HUES6 (cell line): Measurements from ENCODE around the gene RNF149.

Experiments used
- H3K27ac ChIP-seq: 2 replicates; pipeline ENCODE4 v1.7.0; 2013; ENCODE audit warnings: low read depth, mild to moderate bottlenecking, low read length, inconsistent platforms
- H3K27me3 ChIP-seq: 2 replicates; pipeline ENCODE4 v1.6.1; 2013; ENCODE audit warnings: low read length; ENCODE audit not compliant: control insufficient read depth, insufficient read depth
- H3K36me3 ChIP-seq: 2 replicates; pipeline ENCODE4 v1.6.1; 2013; ENCODE audit warnings: low read length; ENCODE audit not compliant: control insufficient read depth, insufficient read depth
- H3K4me1 ChIP-seq: 2 replicates; pipeline ENCODE4 v1.6.1; 2013; ENCODE audit warnings: low read length; ENCODE audit not compliant: control insufficient read depth, insufficient read depth
- H3K4me3 ChIP-seq: 2 replicates; pipeline ENCODE4 v1.5.1; 2013; ENCODE audit warnings: low read depth, low read length
- H3K9ac ChIP-seq: one replicate; pipeline ENCODE4 v1.6.1; 2013; ENCODE audit warnings: mild to moderate bottlenecking, low read length
- H3K9me3 ChIP-seq: 2 replicates; pipeline ENCODE4 v1.6.1; 2013; ENCODE audit warnings: low read depth, low read length; ENCODE audit not compliant: control insufficient read depth, insufficient read depth

RNF149 gene

DNA sequence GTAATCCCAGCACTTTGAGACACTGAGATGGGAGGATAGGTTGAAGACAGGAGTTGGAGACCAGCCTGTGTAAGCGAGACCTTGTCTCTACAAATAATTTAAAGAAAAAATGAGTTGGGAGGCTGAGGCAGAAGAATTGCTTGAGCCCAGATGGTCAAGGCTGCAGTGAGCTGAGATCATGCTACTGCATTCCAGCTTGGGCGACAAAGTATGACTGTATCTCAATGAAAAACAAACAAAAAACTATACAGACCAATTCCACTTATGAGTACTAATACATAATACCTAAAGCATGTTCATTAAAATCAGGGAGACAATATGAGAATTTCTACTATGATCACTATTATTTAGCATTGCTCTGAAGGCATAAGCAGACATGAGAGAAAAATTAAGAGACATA, 12.6 kb downstream of the RNF149 start:
- Histone ChIP-seq H3K9ac (no peak overlapping the region), H3K9me3 (no peaks in the 10 kb centered on the region), H3K4me3 (no peak overlapping the region), H3K27ac (no peak overlapping the region), H3K4me1 (no peaks in the 10 kb centered on the region), H3K27me3 (no peaks in the 10 kb centered on the region), H3K36me3 (peaks cover 32% of the 10 kb centered on the region)

DNA sequence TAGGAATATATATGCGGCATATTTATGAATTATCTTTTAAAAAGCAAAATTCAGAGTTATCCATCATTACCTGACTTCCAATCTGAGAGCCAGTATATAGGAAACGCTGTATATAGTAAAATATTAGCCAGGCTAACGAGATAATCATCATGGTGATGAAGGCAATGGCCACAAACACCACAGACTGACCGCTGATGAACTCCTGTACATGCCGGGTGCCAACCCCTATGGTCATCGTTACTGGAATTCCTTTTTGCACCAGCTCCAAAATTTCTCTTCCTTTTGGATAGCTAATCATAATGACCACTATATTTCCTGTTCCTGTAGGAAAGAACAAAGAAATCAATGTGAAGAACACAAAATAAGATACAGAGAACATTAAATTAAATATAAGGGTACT, 13.6 kb downstream of the RNF149 start:
- Histone ChIP-seq H3K27me3 (no peaks in the 10 kb centered on the region), H3K9me3 (no peaks in the 10 kb centered on the region), H3K9ac (no peak overlapping the region), H3K4me1 (no peaks in the 10 kb centered on the region), H3K27ac (no peak overlapping the region), H3K36me3 (peaks cover 34% of the 10 kb centered on the region), H3K4me3 (no peak overlapping the region)

DNA sequence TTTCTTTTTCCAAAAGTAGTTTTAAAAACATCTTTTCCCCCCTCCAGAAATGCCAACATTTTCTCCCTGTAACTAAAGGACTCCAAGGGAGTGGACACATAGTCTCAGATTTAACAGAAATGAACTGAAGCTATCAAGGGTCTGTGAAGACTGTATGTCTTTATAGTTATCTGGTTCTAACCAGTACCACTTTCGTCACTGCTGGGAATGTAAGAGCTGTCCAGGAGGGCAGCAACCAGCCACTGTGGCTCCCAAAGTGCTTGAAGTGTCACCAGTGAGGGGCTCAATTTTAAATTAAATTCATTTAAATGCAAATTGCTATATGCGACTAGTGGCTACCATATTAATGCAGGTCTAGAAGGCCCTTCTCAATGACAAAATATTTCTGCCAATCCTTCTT, 15.0 kb downstream of the RNF149 start:
- Histone ChIP-seq H3K9me3 (no peaks in the 10 kb centered on the region), H3K9ac (no peak overlapping the region), H3K27me3 (no peaks in the 10 kb centered on the region), H3K36me3 (peaks cover 37% of the 10 kb centered on the region), H3K4me3 (no peak overlapping the region), H3K4me1 (no peaks in the 10 kb centered on the region), H3K27ac (0 out of 2 replicates have a peak overlapping the region, but pooled peaks have one; percentile 26)

DNA sequence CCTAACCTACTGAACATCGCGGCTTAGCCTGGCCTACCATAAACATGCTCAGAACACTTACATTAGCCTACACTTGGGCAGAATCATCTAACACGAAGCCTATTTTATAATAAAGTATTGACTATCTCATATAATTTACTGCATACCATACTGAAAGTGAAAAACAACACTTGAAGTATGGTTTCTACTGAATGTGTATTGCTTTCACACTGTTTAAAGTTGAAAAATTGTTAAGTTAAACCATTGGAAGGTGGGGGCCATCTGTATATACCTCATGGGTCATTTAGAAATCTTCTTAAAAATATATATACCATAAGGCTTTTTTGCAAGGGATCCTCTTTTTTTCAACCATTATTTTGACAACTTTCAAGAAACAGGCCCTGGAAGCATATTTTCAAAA, 16.5 kb downstream of the RNF149 start:
- H3K4me3 ChIP-seq = no peak overlapping the region
- no peaks in the 10 kb centered on the region for H3K9me3 ChIP-seq
- H3K9ac ChIP-seq = no peak overlapping the region
- no peaks in the 10 kb centered on the region for H3K27me3 ChIP-seq
- peaks cover 53% of the 10 kb centered on the region for H3K36me3 ChIP-seq
- no peak overlapping the region for H3K27ac ChIP-seq
- no peaks in the 10 kb centered on the region for H3K4me1 ChIP-seq

DNA sequence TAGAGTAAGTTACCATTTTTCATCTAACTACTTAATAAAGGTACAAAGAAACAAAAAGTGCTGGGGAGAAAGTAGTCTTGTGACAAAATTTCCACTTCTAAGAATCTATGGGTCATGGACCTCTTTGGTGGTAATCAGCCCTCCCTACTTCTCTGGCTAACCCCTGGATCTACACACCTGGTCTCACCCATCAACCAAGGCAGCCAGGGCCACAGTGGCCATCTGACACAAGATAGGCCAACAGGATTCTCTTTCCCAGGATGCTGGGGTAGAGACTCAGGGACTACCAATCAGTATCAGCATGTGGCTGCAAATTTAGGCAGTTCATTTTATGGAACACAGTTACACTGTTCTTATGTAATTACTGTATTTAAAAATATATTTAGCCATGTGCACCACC, 17.8 kb downstream of the RNF149 start:
- H3K27ac ChIP-seq = no peak overlapping the region

DNA sequence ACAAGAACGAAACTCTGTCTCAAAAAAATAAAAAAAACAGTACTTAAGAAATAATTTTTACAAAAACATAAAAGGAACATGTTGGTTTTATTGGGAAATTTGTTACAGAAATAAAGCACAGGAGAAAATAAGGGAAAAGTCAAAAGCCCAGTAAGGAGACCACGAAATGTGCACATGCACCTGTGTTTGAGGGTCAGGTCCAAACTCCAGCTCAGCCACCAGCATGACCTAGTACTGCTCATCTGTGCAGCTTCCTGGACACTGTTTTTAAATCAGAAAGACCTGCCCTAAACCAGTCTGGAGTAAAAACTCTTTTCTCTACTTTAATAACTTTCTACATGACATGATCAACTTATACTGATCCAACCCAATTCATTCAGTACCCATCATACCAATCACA, 21.2 kb downstream of the RNF149 start:
- Histone ChIP-seq H3K27me3 (no peaks in the 10 kb centered on the region), H3K4me1 (no peaks in the 10 kb centered on the region), H3K4me3 (no peak overlapping the region), H3K9ac (no peak overlapping the region), H3K36me3 (peaks cover 73% of the 10 kb centered on the region), H3K27ac (no peak overlapping the region), H3K9me3 (no peaks in the 10 kb centered on the region)

More for the DNA sequence above, 17.8 kb downstream of the RNF149 start:
- H3K9ac ChIP-seq = no peak overlapping the region
- H3K36me3 ChIP-seq = peaks cover 65% of the 10 kb centered on the region
- no peaks in the 10 kb centered on the region for H3K27me3 ChIP-seq
- no peaks in the 10 kb centered on the region for H3K4me1 ChIP-seq
- H3K9me3 ChIP-seq = no peaks in the 10 kb centered on the region
- H3K4me3 ChIP-seq = no peak overlapping the region

DNA sequence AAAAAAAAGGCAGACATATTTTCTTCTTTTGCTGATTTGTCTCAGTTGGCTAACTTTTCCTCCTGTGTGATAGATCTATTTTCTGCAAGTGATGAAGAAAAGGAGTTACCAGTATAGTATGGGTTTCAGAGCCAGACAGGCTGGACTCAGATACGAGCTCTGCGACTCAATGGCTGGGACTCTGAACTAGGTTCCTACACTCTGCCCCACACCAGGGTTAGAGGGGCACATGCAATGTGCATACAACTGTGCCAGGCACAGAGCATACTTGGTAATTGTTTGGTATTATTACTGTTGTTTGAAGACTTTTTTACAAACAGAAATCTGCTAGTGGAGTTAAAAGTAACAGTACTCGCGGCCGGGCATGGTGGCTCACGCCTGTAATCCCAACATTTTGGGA, 21.8 kb downstream of the RNF149 start:
- Histone ChIP-seq H3K36me3 (peaks cover 76% of the 10 kb centered on the region), H3K4me1 (no peaks in the 10 kb centered on the region), H3K4me3 (no peak overlapping the region), H3K9ac (no peak overlapping the region), H3K27ac (no peak overlapping the region), H3K9me3 (no peaks in the 10 kb centered on the region), H3K27me3 (no peaks in the 10 kb centered on the region)

DNA sequence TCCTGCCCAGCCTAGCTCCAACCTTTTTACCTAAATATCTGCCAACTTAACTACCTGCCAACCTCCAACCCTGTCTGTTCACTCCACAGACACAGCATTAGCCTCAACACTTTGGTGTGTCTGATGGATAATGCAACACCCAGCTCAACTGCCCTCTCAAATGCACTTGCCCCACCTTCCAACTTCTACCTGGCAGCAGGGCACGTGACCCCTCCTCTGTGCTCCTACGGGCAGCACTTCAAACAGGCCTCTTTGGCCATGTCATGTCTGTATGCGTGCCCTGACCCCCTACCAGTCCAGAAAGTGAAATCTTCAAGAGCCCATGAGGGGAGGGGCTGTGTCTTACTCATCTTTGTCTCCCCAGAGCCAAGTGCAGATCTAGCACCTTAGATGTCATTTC, 25.5 kb downstream of the RNF149 start:
- Histone ChIP-seq H3K27me3 (no peaks in the 10 kb centered on the region), H3K36me3 (peaks cover 93% of the 10 kb centered on the region), H3K9me3 (no peaks in the 10 kb centered on the region), H3K9ac (no peak overlapping the region), H3K4me1 (no peaks in the 10 kb centered on the region), H3K4me3 (no peak overlapping the region), H3K27ac (no peak overlapping the region)

DNA sequence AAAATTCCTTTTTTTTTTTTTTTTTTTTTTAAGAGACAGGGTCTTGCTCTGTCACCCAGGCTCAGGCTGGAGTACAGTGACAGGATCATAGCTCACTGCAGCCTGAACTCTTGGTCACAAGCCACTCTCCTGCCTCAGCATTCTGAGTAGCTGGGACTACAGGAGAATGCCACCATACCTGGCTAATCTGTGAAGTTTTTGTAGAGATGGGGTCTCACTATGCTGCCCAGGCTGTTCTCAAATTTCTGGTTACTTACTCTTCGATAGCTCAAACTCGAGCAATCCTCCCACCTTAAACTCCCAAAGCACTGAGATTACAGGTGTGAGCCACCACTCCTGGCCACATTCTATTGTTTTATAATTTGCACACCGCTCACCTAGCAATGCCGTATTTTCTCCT, 27.0 kb downstream of the RNF149 start:
- no peaks in the 10 kb centered on the region for H3K27me3 ChIP-seq
- H3K4me3 ChIP-seq = no peak overlapping the region
- H3K27ac ChIP-seq = no peak overlapping the region
- H3K9me3 ChIP-seq = no peaks in the 10 kb centered on the region
- H3K9ac ChIP-seq = no peak overlapping the region
- H3K4me1 ChIP-seq = no peaks in the 10 kb centered on the region
- H3K36me3 ChIP-seq = peaks cover 82% of the 10 kb centered on the region

DNA sequence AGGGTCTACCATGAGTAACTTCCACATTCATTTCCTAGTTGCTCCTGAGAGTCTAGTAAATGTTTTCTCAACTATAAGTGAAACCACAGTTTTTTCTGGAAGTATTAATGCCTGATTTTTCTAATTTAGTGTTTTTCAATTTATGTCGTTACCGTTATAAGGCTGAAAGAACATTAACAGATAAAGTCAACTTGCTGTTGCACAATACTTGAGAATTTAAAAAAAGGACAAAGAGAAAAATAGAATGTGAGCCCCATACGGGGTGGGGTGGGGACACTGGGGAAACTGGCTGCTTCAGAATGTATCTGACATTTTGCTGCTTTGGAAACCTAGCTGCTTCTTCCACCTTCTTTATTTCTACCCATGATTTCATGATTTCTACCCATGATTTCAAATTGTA, 29.6 kb downstream of the RNF149 start:
- no peaks in the 10 kb centered on the region for H3K9me3 ChIP-seq
- no peaks in the 10 kb centered on the region for H3K4me1 ChIP-seq
- H3K9ac ChIP-seq = no peak overlapping the region
- no peak overlapping the region for H3K4me3 ChIP-seq
- no peaks in the 10 kb centered on the region for H3K27me3 ChIP-seq
- no peak overlapping the region for H3K27ac ChIP-seq
- peaks cover 71% of the 10 kb centered on the region for H3K36me3 ChIP-seq

DNA sequence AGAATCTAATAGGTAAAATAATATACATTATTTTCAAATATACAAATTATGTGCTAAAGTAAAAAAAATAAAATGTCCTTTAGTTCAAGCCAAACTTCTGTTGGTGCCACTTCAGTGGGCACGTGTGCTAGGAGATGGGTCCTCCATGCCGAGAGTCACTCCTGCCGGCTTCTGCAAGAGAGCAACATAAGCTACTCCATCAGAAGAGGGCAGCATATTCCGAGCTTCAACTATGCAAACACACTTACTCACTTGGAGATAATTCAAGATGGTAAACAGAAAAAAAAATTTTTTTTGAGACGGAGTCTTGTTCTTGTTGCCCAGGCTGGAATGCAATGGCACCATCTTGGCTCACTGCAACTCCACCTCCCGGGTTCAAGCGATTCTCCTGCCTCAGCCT, 31.4 kb downstream of the RNF149 start:
- no peaks in the 10 kb centered on the region for H3K9me3 ChIP-seq
- peaks cover 69% of the 10 kb centered on the region for H3K36me3 ChIP-seq
- H3K9ac ChIP-seq = no peak overlapping the region
- H3K27me3 ChIP-seq = no peaks in the 10 kb centered on the region
- no peak overlapping the region for H3K4me3 ChIP-seq
- no peaks in the 10 kb centered on the region for H3K4me1 ChIP-seq
- H3K27ac ChIP-seq = no peak overlapping the region

DNA sequence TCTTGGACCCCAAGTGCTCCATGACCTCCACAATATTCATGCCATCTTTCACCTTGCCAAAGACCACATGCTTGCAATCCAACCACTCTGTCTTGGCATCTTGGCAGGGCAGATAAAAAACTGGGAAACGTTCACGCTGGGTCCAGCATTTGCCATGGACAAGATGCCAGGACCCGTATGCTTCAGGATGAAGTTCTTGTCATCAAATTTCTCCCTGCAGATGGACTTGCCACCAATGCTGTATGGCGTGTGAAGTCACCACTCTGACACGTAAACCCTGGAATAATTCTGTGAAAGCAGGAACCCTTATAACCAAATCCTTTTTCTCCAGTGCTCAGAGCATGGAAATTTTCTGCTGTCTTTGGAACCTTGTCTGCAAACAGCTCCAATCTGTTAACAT, 34.4 kb downstream of the RNF149 start:
- Histone ChIP-seq H3K27me3 (no peaks in the 10 kb centered on the region), H3K36me3 (peaks cover 71% of the 10 kb centered on the region), H3K9ac (no peak overlapping the region), H3K9me3 (no peaks in the 10 kb centered on the region), H3K27ac (no peak overlapping the region), H3K4me1 (no peaks in the 10 kb centered on the region), H3K4me3 (no peak overlapping the region)
